Type B pancreatic cell (in vitro differentiated cells): Measurements from ENCODE around the gene GRXCR1. TPM values are rescaled to one million over a fixed set of nuclear protein-coding genes. Genes with fewer than 3 reads are reported as not detected.

ENCODE experiments used
- DNase-seq: peaks from one replicate; pipeline ENCODE4 v3.0.0; 2021; ENCODE audit warnings: mixed read lengths; ENCODE audit not compliant: unreplicated experiment; ENCODE audit errors: extremely low spot score
- H3K27ac Mint-ChIP-seq: 2 replicates; pipeline ENCODE4 v1.8.0; 2021; ENCODE audit warnings: mild to moderate bottlenecking, mixed read lengths
- H3K27me3 Mint-ChIP-seq: 2 replicates; pipeline ENCODE4 v1.8.0; 2021; ENCODE audit warnings: mixed read lengths
- H3K36me3 Mint-ChIP-seq: 2 replicates; pipeline ENCODE4 v1.8.0; 2021; ENCODE audit warnings: mixed read lengths
- H3K4me1 Mint-ChIP-seq: one replicate; pipeline ENCODE4 v1.8.0; 2021; ENCODE audit warnings: mixed read lengths; ENCODE audit not compliant: unreplicated experiment
- H3K4me3 Mint-ChIP-seq: 2 replicates; pipeline ENCODE4 v1.8.0; 2021; ENCODE audit warnings: mild to moderate bottlenecking, mixed read lengths
- H3K9me3 Mint-ChIP-seq: 2 replicates; pipeline ENCODE4 v1.8.0; 2021; ENCODE audit warnings: mixed read lengths
- CTCF ChIP-seq: fragments of 200-600 bp; sonication (generic); conservative IDR thresholded peaks from 2 replicates; pipeline ENCODE4 v1.5.0; 2021; ENCODE audit warnings: antibody characterized with exemption, mild to moderate bottlenecking
- total RNA-seq: library from RNA; stranded (reverse); gene quantifications from 2 replicates; pipeline ENCODE4 v1.2.1, GENCODE V29; 2021; ENCODE audit warnings: low replicate concordance

Gene GRXCR1
- total RNA-seq, 1 donor from 2014 or later = not detected

DNA sequence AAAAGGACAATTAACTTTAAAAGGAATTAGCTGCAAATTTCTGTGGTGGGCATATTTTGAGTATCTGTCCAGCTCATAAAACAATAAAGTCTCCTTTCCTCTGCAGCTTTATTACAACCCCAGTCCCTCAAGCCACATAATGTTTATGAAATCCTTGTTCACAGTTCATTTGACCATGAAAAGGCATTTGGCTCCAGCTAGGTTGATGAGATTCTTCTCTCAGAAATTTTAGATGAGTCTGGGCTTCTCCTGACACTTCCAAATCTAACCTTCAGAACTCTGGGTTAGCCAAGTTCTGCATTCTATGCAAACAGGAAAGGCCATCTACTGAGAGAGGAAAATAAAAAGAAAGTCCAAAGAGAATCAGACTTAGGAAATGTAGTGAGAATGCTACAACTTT is 156.8 kb downstream of the GRXCR1 start:
- Mint-ChIP-seq H3K4me3 (no peak overlapping the region), H3K4me1 (no peaks in the 10 kb centered on the region), H3K27ac (no peak overlapping the region), H3K27me3 (no peaks in the 10 kb centered on the region), H3K36me3 (no peaks in the 10 kb centered on the region), H3K9me3 (no peaks in the 10 kb centered on the region)
- no peak for TF ChIP-seq CTCF
- DNase-seq = no peak

- H3K4me3 Mint-ChIP-seq = no peak overlapping the region
- H3K27me3 Mint-ChIP-seq = no peaks in the 10 kb centered on the region
- no peaks in the 10 kb centered on the region for H3K4me1 Mint-ChIP-seq
- H3K27ac Mint-ChIP-seq = no peak overlapping the region
- TF ChIP-seq CTCF = no peak
- peaks cover 4% of the 10 kb centered on the region for H3K9me3 Mint-ChIP-seq
- DNase-seq = no peak
- no peaks in the 10 kb centered on the region for H3K36me3 Mint-ChIP-seq
These were observed 173.9 kb downstream of the GRXCR1 start for GRCh38 chr4:43066415-43066814.

DNA sequence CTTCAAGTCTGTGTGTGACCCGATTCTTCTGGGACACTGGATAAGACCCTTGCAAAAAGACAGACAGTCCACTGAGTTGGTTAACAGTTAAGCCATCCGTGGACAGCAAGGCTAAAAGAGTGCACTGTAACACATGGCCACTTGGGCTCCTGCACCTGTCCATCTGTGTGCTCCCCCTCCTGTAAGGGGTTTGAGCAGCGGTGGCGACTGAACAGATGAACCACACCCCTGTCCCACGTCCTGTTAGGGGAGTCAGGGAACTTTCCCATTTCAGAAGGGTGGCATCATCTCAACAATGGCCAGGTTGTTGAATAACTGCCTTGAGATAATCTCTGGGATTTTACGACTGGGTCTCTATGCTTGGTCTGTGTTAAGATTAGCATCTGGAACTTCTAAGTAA is 178.6 kb downstream of the GRXCR1 start:
- Mint-ChIP-seq H3K27me3 (no peaks in the 10 kb centered on the region), H3K4me1 (no peaks in the 10 kb centered on the region), H3K4me3 (no peak overlapping the region), H3K36me3 (no peaks in the 10 kb centered on the region), H3K27ac (no peak overlapping the region), H3K9me3 (peaks cover 5% of the 10 kb centered on the region)
- DNase-seq = no peak
- TF ChIP-seq CTCF = no peak

Other genes with a start within 250 kb of the GRXCR1 start
- 10.3 and 11.6 TPM in 2 replicates for gene ATP8A1, start 235.6 kb upstream of the GRXCR1 start, total RNA-seq